ENCODE measurements around the gene CEP95.
"Not testable (repeated sequence)": the region's sequence is repeated elsewhere in the genome, so short reads cannot be mapped to it uniquely, and the experiment has no call there.

DNA sequence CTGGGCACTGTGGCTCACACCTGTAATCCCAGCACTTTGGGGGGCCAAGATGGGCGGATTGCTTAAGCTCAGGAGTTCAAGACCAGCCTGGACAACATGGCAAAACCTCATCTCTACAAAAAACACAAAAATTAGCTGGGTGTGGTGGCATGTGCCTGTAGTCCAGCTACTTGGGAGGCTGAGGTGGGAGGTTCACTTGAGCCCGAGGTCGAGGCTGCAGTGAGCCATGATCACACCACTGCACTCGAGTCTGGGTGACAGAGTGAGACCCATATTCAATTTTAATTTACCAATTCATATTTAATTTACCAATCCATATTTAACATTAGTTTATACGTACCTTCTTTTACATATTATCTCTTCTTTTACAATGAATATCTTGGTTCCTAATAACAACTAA is 11.5 kb upstream of the CEP95 start:
- not testable (repeated sequence) for TF ChIP-seq CTCF (conservative IDR thresholded peaks at IDR 0.05 in 1 of 2, IDR thresholded peaks at IDR 0.05 in 1 of 2; ENCODE audit: extremely low read depth in 1 of 2, insufficient read depth in 1 of 2, low read depth in 1 of 2, low read length in 2 of 2); EZH2 (IDR thresholded peaks at IDR 0.05; ENCODE audit: borderline replicate concordance, low read length)

Data from mammary epithelial cell (primary cell).